Activated B cell treated with CpG ODN at 0.5 μM for 24 hours (primary cell): ENCODE measurements around the gene CLASP1. TPM values are rescaled to one million over a fixed set of nuclear protein-coding genes. Genes with fewer than 3 reads are reported as not detected.
"Not testable (repeated sequence)": the region's sequence is repeated elsewhere in the genome, so short reads cannot be mapped to it uniquely, and the experiment has no call there.

Source experiments
- ATAC-seq: fragments of 200-7000 bp; cut with Tn5 transposase; one replicate; pipeline ENCODE4 v1.10.0; 2021; ENCODE audit warnings: low read depth, mild to moderate bottlenecking, moderate library complexity
- CTCF ChIA-PET: fragments of 350-600 bp; sonication (Branson Sonifier 250); formaldehyde crosslinking; loops from one replicate; lab custom pipeline; 2021; ENCODE audit warnings: antibody characterized with exemption; lab: Charles Lee
- POLR2A ChIA-PET: fragments of 350-600 bp; sonication (Branson Sonifier 250); formaldehyde crosslinking; loops from one replicate; lab custom pipeline; 2021; ENCODE audit warnings: antibody characterized with exemption; lab: Charles Lee
- DNase-seq: peaks from one replicate; pipeline ENCODE4 v3.0.0; 2022
- H3K27ac Mint-ChIP-seq: one replicate; pipeline ENCODE4 v1.8.0; 2020; ENCODE audit warnings: mixed read lengths
- H3K27me3 Mint-ChIP-seq: one replicate; pipeline ENCODE4 v1.8.0; 2021; ENCODE audit warnings: mixed read lengths
- H3K36me3 Mint-ChIP-seq: one replicate; pipeline ENCODE4 v1.8.0; 2021; ENCODE audit warnings: low read depth, mixed read lengths
- H3K4me1 Mint-ChIP-seq: one replicate; pipeline ENCODE4 v1.8.0; 2021; ENCODE audit warnings: mixed read lengths
- H3K4me3 Mint-ChIP-seq: one replicate; pipeline ENCODE4 v1.8.0; 2020; ENCODE audit warnings: mild to moderate bottlenecking, mixed read lengths
- H3K9me3 Mint-ChIP-seq: one replicate; pipeline ENCODE4 v1.8.0; 2020; ENCODE audit warnings: mixed read lengths
- intact Hi-C: fragments of 100-400 bp; cut with micrococcal nuclease; formaldehyde crosslinking; loops from one replicate; pipeline ENCODE4 v1.15.1; 2024
- total RNA-seq: library from RNA; stranded (reverse); gene quantifications from 2 replicates; pipeline ENCODE4 v1.2.3, GENCODE V29; 2022
- TF ChIP-seq, protein P1 (sequence below): fragments of 200-600 bp; IDR thresholded peaks from one replicate; pipeline ENCODE4 v1.8.0; 2022; ENCODE audit warnings: antibody characterized with exemption, mild to moderate bottlenecking

Gene CLASP1
- total RNA-seq, 1 donor from 2014 or later, result 65.0 TPM

DNA sequence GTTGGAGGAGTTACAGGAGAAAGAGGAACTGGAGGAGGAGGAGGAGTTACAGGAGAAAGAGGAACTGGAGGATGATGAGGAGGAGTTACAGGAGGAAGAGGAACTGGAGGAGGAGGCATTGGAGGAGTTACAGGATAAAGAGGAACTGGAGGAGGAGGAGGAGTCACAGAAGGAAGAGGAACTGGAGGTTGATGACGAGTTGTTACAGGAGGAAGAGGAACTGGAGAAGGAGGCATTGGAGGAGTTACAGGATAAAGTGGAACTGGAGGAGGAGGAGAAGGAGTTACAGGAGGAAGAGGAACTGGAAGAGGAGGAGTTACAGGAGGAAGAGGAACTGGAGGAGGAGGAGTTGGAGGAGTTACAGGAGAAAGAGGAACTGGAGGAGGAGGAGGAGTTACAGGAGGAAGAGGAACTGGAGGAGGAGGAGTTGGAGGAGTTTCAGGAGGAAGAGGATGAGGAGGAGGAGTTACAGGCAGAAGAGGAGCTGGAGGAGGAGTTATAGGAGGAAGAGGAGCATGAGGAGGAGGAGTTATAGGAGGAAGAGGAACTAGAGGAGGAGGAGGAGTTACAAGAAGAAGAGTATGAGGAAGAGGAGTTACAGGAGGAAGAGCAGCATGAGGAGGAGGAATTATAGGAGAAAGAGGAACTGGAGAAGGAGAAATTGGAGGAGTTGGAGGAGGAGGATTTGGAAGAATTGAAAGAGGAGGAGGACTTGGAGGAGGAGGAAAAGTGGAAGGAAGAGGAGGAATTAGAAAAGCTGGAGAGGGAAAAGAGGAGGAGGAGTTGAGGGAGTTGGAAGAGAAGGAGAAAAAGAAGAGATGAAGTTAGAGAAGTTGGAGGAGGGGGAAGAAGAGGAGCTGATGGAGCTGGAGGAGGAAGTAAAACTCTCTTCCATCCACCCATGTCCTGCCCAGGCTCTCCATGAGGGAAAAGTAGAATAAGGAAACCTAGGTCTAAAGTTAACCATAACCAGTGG is 37.2 kb downstream of the CLASP1 start:
- no peak overlapping the region for H3K4me3 Mint-ChIP-seq

DNA sequence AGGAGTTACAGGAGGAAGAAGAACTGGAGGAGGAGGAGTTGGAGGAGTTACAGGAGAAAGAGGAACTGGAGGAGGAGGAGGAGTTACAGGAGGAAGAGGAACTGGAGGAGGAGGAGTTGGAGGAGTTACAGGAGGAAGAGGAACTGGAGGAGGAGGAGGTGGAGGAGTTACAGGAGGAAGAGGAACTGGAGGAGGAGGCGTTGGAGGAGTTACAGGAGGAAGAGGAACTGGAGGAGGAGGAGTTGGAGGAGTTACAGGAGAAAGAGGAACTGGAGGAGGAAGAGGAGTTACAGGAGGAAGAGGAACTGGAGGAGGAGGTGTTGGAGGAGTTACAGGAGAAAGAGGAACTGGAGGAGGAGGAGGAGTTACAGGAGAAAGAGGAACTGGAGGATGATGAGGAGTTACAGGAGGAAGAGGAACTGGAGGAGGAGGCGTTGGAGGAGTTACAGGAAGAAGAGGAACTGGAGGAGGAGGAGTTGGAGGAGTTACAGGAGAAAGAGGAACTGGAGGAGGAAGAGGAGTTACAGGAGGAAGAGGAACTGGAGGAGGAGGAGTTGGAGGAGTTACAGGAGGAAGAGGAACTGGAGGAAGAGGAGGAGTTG is 38.1 kb downstream of the CLASP1 start:
- H3K27me3 Mint-ChIP-seq, ATAC-seq, CTCF ChIA-PET, H3K27ac Mint-ChIP-seq, DNase-seq, H3K4me3 Mint-ChIP-seq, H3K9me3 Mint-ChIP-seq, intact Hi-C loops: not testable (repeated sequence)
- POLR2A ChIA-PET, result interaction anchor here (1.7 kb wide), 1 partner anchor 37 kb away, joined by 5 read pairs; no protein-coding TSS in a partner anchor
- H3K4me1 Mint-ChIP-seq, result peaks cover 14% of the 10 kb centered on the region
- H3K36me3 Mint-ChIP-seq, result peaks cover 21% of the 10 kb centered on the region

More for the DNA sequence above, 37.2 kb downstream of the CLASP1 start:
- Mint-ChIP-seq H3K4me1 (peaks cover 14% of the 10 kb centered on the region), H3K36me3 (peaks cover 16% of the 10 kb centered on the region), H3K9me3 (no peaks in the 10 kb centered on the region), H3K27ac (no peak overlapping the region), H3K27me3 (no peaks in the 10 kb centered on the region)
- DNase-seq, result no peak
- TF ChIP-seq, protein P1, sequence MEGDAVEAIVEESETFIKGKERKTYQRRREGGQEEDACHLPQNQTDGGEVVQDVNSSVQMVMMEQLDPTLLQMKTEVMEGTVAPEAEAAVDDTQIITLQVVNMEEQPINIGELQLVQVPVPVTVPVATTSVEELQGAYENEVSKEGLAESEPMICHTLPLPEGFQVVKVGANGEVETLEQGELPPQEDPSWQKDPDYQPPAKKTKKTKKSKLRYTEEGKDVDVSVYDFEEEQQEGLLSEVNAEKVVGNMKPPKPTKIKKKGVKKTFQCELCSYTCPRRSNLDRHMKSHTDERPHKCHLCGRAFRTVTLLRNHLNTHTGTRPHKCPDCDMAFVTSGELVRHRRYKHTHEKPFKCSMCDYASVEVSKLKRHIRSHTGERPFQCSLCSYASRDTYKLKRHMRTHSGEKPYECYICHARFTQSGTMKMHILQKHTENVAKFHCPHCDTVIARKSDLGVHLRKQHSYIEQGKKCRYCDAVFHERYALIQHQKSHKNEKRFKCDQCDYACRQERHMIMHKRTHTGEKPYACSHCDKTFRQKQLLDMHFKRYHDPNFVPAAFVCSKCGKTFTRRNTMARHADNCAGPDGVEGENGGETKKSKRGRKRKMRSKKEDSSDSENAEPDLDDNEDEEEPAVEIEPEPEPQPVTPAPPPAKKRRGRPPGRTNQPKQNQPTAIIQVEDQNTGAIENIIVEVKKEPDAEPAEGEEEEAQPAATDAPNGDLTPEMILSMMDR, result no peak
- intact Hi-C loops, result no loop called here
- CTCF ChIA-PET, result no interaction called here
- POLR2A ChIA-PET, result interaction anchor here (1.1 kb wide), 1 partner anchor 82 kb away, joined by 4 read pairs; the partner anchor contains the start of gene RNU4ATAC
- no peak for ATAC-seq

DNA sequence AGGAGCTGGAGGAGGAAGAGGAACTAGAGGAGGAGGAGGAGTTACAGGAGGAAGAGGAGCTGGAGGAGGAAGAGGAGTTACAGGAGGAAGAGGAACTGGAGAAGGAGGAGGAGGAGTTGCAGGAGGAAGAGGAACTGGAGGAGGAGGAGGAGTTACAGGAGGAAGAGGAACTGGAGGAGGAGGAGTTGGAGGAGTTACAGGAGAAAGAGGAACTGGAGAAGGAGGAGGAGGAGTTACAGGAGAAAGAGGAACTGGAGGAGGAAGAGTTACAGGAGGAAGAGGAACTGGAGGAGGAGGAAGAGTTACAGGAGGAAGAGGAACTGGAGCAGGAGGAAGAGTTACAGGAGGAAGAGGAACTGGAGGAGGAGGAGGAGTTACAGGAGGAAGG is 38.8 kb downstream of the CLASP1 start:
- peaks cover 27% of the 10 kb centered on the region for H3K36me3 Mint-ChIP-seq
- H3K27me3 Mint-ChIP-seq, H3K9me3 Mint-ChIP-seq, intact Hi-C loops, ATAC-seq, DNase-seq, CTCF ChIA-PET, H3K27ac Mint-ChIP-seq, H3K4me3 Mint-ChIP-seq: not testable (repeated sequence)
- POLR2A ChIA-PET, result interaction anchor here (0.7 to 1.7 kb wide), 2 partner anchors 38 to 39 kb away, joined by 5 to 12 read pairs; partner anchors contain the start of gene CLASP1
- H3K4me1 Mint-ChIP-seq, result peaks cover 10% of the 10 kb centered on the region

DNA sequence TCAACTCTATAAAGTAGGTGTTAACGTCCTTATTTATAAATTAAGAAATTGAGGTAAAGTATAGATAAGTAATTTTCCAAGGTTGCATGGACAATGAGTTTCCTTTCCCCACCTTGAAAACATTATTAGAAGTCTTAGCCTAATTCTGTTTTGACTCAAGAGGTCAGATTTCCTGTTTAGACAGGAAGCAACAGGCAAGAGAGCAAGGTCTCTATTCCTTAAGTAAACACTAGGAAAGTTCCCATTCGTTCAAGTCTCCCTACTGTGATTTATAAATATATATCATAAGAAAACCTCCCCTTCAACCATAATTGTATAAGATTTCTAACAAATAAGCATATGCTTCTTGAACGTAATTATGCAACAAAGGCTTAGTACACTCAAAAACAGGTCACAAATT is 40.3 kb downstream of the CLASP1 start:
- peaks cover 36% of the 10 kb centered on the region for H3K36me3 Mint-ChIP-seq
- ChIA-PET POLR2A (no interaction called here), CTCF (no interaction called here)
- H3K4me1 Mint-ChIP-seq, result peaks cover 10% of the 10 kb centered on the region
- intact Hi-C loops, result no loop called here
- H3K27ac Mint-ChIP-seq, result no peak overlapping the region
- no peak for DNase-seq
- no peak for ATAC-seq
- H3K4me3 Mint-ChIP-seq, result no peak overlapping the region
- TF ChIP-seq, protein P1, result no peak
- no peaks in the 10 kb centered on the region for H3K27me3 Mint-ChIP-seq
- H3K9me3 Mint-ChIP-seq, result no peaks in the 10 kb centered on the region

DNA sequence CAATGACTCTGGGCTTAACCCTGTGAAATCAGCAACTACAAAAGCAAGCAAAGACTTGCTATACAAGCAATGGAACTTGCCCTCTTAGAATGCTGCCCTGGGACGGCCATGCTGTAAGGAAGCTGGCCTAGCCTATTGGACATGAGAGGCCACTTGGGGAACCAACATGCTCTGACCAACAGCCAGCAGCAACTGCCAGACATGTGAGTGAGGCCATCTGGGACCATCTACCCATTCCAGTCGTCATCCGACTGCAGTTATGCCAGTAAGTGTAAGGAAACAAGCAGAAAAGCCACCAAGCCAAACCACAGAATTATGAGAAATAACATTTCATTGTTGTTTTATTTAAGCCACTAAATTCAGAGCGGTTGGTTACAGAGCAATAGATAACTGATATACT is 40.9 kb downstream of the CLASP1 start:
- intact Hi-C loops, result no loop called here
- peaks cover 42% of the 10 kb centered on the region for H3K36me3 Mint-ChIP-seq
- peaks cover 4% of the 10 kb centered on the region for H3K9me3 Mint-ChIP-seq
- no peak overlapping the region for H3K4me3 Mint-ChIP-seq
- H3K4me1 Mint-ChIP-seq, result peaks cover 16% of the 10 kb centered on the region
- TF ChIP-seq, protein P1, result no peak
- ChIA-PET POLR2A (no interaction called here), CTCF (no interaction called here)
- no peak for ATAC-seq
- H3K27me3 Mint-ChIP-seq, result no peaks in the 10 kb centered on the region
- DNase-seq, result no peak
- H3K27ac Mint-ChIP-seq, result no peak overlapping the region
